NCI-H128 (cell line): ENCODE results near the gene SFTPA2.
"Not testable (repeated sequence)": the region's sequence is repeated elsewhere in the genome, so short reads cannot be mapped to it uniquely, and the experiment has no call there.

Experiments used
- DNase-seq: peaks from one replicate; lab custom pipeline; 2025; ENCODE audit not compliant: unreplicated experiment; lab: John Stamatoyannopoulos, UW

The SFTPA2 gene

GRCh38 chr10:79560160-79560709 lies at the start of gene SFTPA2:
Gene SFTPA2 (minus strand): TSS chr10:79560407. CDS start chr10:79559483, 924 bp downstream.
- DNase-seq = no peak

DNA sequence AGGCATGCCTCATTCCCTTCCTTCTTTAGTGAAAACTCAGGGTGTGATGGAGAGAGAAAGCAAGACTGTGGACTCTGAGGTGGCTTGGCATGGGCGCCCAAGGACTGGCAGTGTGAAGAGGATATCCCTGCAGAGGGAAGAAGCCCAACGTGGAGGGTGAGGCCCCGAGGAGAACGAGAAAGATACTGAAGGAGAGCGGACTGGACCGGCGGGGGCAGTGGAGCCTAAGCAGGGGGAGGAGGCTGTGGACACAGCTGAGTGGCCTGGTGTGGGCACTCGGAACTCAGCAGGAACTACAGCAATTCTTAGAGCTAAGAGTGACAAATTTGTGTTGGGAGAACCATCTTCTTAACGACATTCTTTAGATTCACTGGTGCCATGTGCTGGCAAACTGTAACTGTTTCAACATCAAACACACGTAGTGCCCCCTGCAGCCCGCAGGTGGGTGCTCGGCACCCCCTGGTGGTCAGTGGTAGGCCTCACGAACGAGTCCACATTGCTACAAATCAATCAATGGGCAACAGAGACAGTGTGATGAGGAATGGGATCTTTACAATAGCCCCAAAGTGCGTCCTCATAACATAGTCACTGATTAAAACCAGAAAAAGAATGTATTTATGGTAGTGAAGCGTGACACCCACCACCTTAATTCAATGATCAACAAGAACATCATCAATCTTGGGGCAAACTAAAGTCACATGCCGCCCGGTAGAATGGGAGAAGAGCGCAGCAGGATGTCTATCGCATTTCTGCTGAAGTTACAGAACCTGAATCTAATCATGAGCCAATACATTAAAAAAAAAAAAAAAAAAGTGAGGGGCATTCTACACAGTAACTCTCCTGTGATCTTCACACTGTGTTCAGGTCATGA lies 48.5 kb upstream of the SFTPA2 start:
- DNase-seq = no peak

DNA sequence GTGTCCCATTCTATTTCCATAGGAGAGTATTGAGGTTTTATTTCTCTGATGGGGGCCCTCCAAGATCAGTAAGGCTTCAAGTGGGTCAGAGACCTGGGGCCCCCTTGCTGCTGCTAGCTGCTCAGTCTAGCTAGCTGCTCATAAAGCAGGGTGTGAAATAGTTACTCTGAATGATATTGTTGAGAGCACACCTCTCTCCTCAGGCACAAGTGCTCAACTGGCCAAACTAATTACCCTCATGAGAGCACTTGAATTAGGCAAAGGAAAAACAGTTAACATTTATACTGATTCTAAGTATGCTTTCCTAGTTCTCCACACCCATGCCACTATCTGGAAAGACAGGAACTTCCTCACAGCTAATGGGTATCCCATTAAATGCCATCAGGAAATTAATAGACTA lies 45.1 kb upstream of the SFTPA2 start:
- DNase-seq = no peak

DNA sequence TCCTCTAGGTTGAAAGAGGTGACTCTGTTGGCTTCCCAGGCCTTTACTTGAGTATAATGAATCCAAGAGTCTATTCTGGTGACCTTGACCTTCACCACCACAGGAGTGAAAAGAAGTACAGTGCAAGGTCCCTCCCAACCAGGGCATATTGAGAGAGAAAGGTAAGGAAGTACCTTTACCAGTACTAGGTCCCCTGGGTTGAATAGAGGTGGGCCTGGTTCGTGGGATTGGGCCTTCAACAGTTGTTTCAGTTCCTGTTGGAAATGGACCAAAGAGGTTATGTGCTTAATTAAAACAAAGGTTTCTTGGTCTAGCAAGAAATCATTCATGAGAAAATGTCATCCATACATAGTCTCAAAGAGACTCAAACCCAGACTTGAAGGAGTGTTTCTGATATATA lies 44.1 kb upstream of the SFTPA2 start:
- no peak for DNase-seq

- DNase-seq = no peak
Measured at GRCh38 chr10:79602953-79603352, 42.7 kb upstream of the SFTPA2 start.

- DNase-seq = no peak
Measured at GRCh38 chr10:79601939-79602338, 41.7 kb upstream of the SFTPA2 start.

GRCh38 chr10:79599644-79600043 lies 39.4 kb upstream of the SFTPA2 start:
- not testable (repeated sequence) for DNase-seq

- no peak for DNase-seq
Measured at GRCh38 chr10:79595510-79595909, 35.3 kb upstream of the SFTPA2 start.

GRCh38 chr10:79594565-79594964 lies 34.4 kb upstream of the SFTPA2 start:
- DNase-seq = not testable (repeated sequence)

DNA sequence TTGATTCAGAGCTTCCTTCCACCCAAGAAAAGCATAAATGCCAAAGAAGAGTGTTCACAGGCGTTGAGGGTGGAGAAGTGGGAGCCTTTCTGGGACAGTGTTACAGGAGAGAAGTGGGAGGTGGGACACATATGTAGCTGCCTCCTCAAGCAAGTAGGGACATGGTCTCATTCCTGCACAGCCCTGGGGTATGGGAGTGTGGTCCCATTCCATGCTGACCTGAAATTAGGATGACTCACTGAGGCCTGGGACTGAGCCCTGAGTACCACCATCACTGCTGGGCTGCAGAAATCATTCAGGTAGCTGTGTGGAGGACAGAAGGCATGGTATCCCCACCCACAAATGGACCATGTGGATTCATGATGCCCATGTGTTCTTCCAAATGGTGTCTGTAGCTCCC lies 33.2 kb upstream of the SFTPA2 start:
- no peak for DNase-seq

DNA sequence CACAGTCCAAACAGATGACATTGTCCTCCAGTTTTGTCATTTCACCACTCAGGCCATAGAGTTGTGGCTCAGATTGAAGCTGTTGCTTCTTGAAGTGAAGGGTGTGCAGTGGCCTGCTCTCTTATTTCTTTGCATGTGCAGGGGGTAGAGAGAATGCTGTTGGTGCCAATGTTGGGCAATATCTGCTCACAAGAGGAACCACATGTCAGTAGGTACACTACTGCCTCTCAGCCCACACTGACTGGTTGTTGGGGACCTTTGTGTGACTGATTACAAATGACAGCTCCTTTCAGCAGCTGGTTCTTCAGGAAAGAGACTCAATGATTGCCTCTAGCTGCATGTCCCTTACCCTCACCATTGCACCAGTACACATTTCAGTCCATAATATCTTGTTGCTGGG lies 28.6 kb upstream of the SFTPA2 start:
- DNase-seq = no peak

DNA sequence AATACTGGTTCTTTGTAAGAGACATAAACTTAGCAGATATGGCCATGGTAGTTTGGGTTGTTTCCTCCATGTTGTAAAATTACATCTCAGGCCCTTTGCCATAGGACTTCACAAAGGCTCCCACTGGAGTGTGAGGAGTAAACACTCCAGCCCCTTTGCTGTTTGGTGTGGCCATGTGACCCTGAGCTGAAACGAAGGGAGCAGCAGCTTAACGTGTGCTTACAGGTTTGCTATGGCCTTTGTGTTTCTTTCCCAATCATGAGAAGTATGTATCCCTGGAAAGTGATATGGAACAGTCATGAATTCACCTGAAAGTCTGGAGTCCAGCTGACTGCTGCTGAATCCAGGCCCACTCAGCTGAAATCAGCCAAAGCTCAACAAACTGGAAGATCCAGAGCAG lies 26.7 kb upstream of the SFTPA2 start:
- no peak for DNase-seq

- DNase-seq = no peak
Measured at GRCh38 chr10:79585870-79586527, 25.8 kb upstream of the SFTPA2 start.

- DNase-seq = no peak
Measured at GRCh38 chr10:79583488-79584024, 23.3 kb upstream of the SFTPA2 start.

- not testable (repeated sequence) for DNase-seq
Measured at GRCh38 chr10:79582954-79583353, 22.7 kb upstream of the SFTPA2 start.

GRCh38 chr10:79582096-79582495 lies 21.9 kb upstream of the SFTPA2 start:
- no peak for DNase-seq

DNA sequence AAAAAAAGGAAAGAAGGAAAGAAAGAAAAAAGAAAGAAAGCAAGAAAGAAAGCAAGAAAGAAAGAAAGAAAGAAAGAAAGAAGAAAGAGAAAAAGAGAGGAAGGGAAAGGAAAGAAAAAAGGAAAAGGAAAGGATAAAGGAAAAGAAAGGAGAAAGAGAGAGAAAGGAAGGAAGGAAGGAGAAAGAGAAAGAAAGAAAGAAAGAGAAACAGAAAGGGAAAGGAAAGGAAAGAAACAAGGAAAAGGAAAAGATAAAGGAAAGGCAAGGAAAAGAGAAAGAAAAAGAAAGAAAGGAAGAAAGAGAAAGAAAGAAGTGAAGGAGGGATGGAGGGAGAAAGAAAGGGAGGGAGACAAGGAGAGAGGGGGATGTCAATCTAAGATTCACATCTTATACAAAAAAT lies 20.8 kb upstream of the SFTPA2 start:
- DNase-seq = no peak

DNA sequence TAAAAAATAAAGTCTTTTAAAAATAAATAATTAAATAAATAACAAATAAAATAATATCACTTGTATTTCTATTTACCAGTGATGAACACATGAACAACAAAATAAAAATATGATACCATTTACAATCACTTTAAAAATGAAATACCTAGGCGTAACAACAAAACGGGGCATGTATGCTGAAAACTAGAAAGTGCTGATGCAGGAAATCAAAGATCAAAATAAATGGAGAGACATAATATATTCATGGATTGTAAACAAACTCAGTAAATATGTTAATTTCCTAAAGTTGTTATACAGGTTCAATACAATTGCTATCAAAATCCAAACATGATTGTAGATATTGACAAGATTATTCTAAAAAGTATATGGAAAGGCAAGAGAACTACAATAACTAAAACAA lies 19.2 kb upstream of the SFTPA2 start:
- DNase-seq = no peak

- DNase-seq = not testable (repeated sequence)
Measured at GRCh38 chr10:79570624-79571023, 10.4 kb upstream of the SFTPA2 start.

DNA sequence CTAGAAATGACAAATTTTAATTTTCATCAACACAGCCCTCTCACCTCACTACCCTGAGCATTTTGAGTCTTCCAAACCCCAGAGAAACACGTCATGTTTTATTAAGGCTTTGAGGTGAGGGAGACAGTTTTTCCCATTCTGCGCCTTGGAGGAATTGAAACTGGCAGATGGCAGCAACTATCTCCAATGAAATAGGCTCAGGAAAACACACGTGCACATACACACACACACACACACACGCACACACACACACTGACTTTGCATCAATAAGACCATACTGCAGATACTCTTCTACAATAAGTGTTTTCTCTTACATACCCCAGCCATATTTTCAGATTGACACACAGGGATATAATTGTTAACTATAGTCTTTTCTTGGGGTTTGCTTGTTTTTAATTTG lies 3.2 kb upstream of the SFTPA2 start:
- no peak for DNase-seq

DNA sequence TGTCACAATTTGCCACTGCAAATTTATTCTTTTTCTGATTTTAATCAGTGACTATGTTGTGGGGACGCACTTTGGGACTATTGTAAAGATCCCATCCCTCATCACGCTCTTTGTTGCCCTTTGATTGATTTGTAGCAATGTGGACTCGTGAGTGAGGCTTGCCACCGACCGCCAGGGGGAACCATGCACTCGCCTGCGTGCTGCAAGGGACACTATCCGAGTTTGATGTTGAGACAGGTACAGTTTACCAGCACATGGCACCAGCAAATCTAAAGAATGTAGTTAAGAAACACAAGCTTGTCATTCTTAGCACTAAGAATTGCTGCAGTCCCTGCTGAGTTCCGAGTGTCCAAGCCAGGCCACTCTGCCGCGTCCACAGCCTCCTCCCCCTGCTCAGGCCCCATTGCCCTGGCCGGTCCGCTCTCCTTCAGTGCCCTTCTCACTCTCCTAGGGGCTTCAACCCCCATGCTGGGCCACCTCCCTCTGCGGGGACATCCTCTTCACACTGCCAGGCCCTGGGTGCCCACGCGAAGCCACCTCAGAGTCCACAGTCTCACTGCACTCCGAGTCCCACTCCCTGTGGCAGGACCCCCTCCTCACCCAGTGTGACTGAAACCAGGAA lies 2.0 kb upstream of the SFTPA2 start:
- peak; percentile 15 for DNase-seq
